ENCODE measurements around the gene RNF31.

Gene RNF31

GRCh38 chr14:24204163-24205146 is 57.2 kb downstream of the RNF31 start:
- DNase-seq = no peak

GRCh38 chr14:24206260-24207103 is 59.2 kb downstream of the RNF31 start:
- DNase-seq = no peak

- no peak for DNase-seq
Observed at GRCh38 chr14:24207104-24207551, 59.8 kb downstream of the RNF31 start.

- no peak for DNase-seq
Observed at GRCh38 chr14:24207625-24208024, 60.3 kb downstream of the RNF31 start.
